IMR-90 (cell line): ENCODE results near the gene IKZF3. TPM values are rescaled to one million over a fixed set of nuclear protein-coding genes. Genes with fewer than 3 reads are reported as not detected.

Experiments used
- ATAC-seq: fragments of 200-7000 bp; cut with Tn5 transposase; 2 replicates; pipeline ENCODE4 v1.9.1; 2020; ENCODE audit warnings: low read depth, mild to moderate bottlenecking, moderate library complexity
- BruUV-seq: library from RNA; stranded (reverse); fragments of 400-500 nt; replicated peaks from 2 replicates; lab custom pipeline; 2021; lab: Mats Ljungman, UMichigan
- CTCF ChIA-PET: fragments of 300-600 bp; formaldehyde crosslinking; extraction: SDS; loops from one replicate; lab custom pipeline; 2021; ENCODE audit warnings: antibody characterized with exemption; lab: Yijun Ruan, JAX
- POLR2A ChIA-PET: fragments of 300-600 bp; sonication (Branson Sonifier 250); formaldehyde crosslinking; loops from one replicate; lab custom pipeline; 2022; ENCODE audit warnings: antibody characterized with exemption; ENCODE audit not compliant: unreplicated experiment; lab: Charles Lee
- DNase-seq: peaks from one replicate; pipeline ENCODE4 v3.0.0; 2013
- H2AFZ ChIP-seq: replicated peaks from 2 replicates; pipeline ENCODE3; 2013; ENCODE audit warnings: low read length, mild to moderate bottlenecking; ENCODE audit not compliant: poor library complexity
- H2AK5ac ChIP-seq: 2 replicates; pipeline ENCODE4 v1.6.1; 2013; ENCODE audit warnings: low read depth, low read length, inconsistent platforms
- H2AK9ac ChIP-seq: replicated peaks from 2 replicates; pipeline ENCODE3; 2013; ENCODE audit warnings: mild to moderate bottlenecking, low read depth, low read length, moderate library complexity; ENCODE audit not compliant: poor library complexity
- H2BK120ac ChIP-seq: 2 replicates; pipeline ENCODE4 v1.6.1; 2013; ENCODE audit warnings: low read depth, low read length, inconsistent platforms
- H2BK15ac ChIP-seq: 3 replicates; pipeline ENCODE4 v1.6.1; 2013; ENCODE audit warnings: low read depth, low read length, inconsistent platforms
- H2BK20ac ChIP-seq: 2 replicates; pipeline ENCODE4 v1.6.1; 2013; ENCODE audit warnings: low read depth, mild to moderate bottlenecking, inconsistent platforms, low read length, moderate library complexity
- H2BK5ac ChIP-seq: 2 replicates; pipeline ENCODE4 v1.6.1; 2013; ENCODE audit warnings: mild to moderate bottlenecking, low read depth, low read length, inconsistent platforms; ENCODE audit not compliant: poor library complexity, severe bottlenecking
- H3K14ac ChIP-seq: replicated peaks from 2 replicates; pipeline ENCODE4 v1.6.1; 2013; ENCODE audit warnings: low read depth, low read length, inconsistent platforms
- H3K18ac ChIP-seq: 2 replicates; pipeline ENCODE4 v1.6.1; 2013; ENCODE audit warnings: low read depth, low read length, control low read depth
- H3K23ac ChIP-seq: 2 replicates; pipeline ENCODE4 v1.6.1; 2013; ENCODE audit warnings: low read depth, low read length, inconsistent platforms
- H3K27ac ChIP-seq: 2 replicates; pipeline ENCODE4 v1.5.1; 2013; ENCODE audit warnings: mild to moderate bottlenecking, control low read depth, low read length; ENCODE audit not compliant: insufficient read depth
- H3K27me3 ChIP-seq: 2 replicates; pipeline ENCODE4 v1.6.1; 2013; ENCODE audit warnings: low read length; ENCODE audit not compliant: control insufficient read depth, insufficient read depth
- H3K36me3 ChIP-seq: 2 replicates; pipeline ENCODE4 v1.6.1; 2013; ENCODE audit warnings: low read length, mixed read lengths; ENCODE audit not compliant: control insufficient read depth, insufficient read depth
- H3K4ac ChIP-seq: 2 replicates; pipeline ENCODE4 v1.6.1; 2013; ENCODE audit warnings: low read depth, low read length, inconsistent platforms
- H3K4me1 ChIP-seq: 2 replicates; pipeline ENCODE4 v1.6.1; 2013; ENCODE audit warnings: low read length, mixed read lengths; ENCODE audit not compliant: control insufficient read depth, insufficient read depth
- H3K4me2 ChIP-seq: 2 replicates; pipeline ENCODE4 v1.6.1; 2013; ENCODE audit warnings: low read depth, mild to moderate bottlenecking, control low read depth, low read length, moderate library complexity
- H3K4me3 ChIP-seq: 2 replicates; pipeline ENCODE4 v1.5.1; 2013; ENCODE audit warnings: low read depth, mild to moderate bottlenecking, control low read depth, low read length, moderate library complexity; ENCODE audit not compliant: insufficient read depth
- H3K56ac ChIP-seq: 2 replicates; pipeline ENCODE4 v1.6.1; 2013; ENCODE audit warnings: low read length, inconsistent platforms; ENCODE audit not compliant: insufficient read depth; ENCODE audit errors: extremely low read depth
- H3K79me1 ChIP-seq, 2 experiments: 2 replicates each; pipeline ENCODE4 v1.6.1; 2013; ENCODE audit warnings: low read length in 2 of 2, inconsistent platforms in 1 of 2, low read depth in 1 of 2
- H3K9ac ChIP-seq: 2 replicates; pipeline ENCODE4 v1.6.1; 2013; ENCODE audit warnings: low read depth, low read length, control low read depth
- H3K9me1 ChIP-seq: 2 replicates; pipeline ENCODE4 v1.6.1; 2013; ENCODE audit warnings: low read length, inconsistent platforms; ENCODE audit not compliant: insufficient read depth
- H3K9me3 ChIP-seq: 2 replicates; pipeline ENCODE4 v1.6.1; 2013; ENCODE audit warnings: low read length; ENCODE audit not compliant: control insufficient read depth, insufficient read depth
- H4K20me1 ChIP-seq: 2 replicates; pipeline ENCODE4 v1.6.1; 2013; ENCODE audit warnings: low read length, inconsistent platforms; ENCODE audit not compliant: insufficient read depth
- H4K5ac ChIP-seq: 2 replicates; pipeline ENCODE4 v1.6.1; 2013; ENCODE audit warnings: mild to moderate bottlenecking, low read depth, low read length, control low read depth
- H4K8ac ChIP-seq, 2 experiments: 2 replicates each; pipeline ENCODE4 v1.6.1; 2013; ENCODE audit warnings: low read depth in 2 of 2, low read length in 2 of 2, control low read depth in 1 of 2, inconsistent platforms in 1 of 2
- H4K91ac ChIP-seq: 2 replicates; pipeline ENCODE4 v1.6.1; 2013; ENCODE audit warnings: low read depth, low read length, inconsistent platforms; ENCODE audit not compliant: insufficient read depth
- BHLHE40 ChIP-seq: fragments of 150-350 bp; IDR thresholded peaks from 2 replicates; pipeline ENCODE4 v1.6.1; 2016; ENCODE audit warnings: mild to moderate bottlenecking, low read depth, low read length
- CEBPB ChIP-seq: IDR thresholded peaks from 2 replicates; pipeline ENCODE4 v1.6.1; 2012; ENCODE audit warnings: low read depth, low read length, improper control_type of control experiment
- CHD1 ChIP-seq: IDR thresholded peaks from 2 replicates; pipeline ENCODE4 v1.6.1; 2012; ENCODE audit warnings: low read depth, low read length, improper control_type of control experiment
- ELK1 ChIP-seq: fragments of 150-350 bp; IDR thresholded peaks from 2 replicates; pipeline ENCODE4 v1.6.1; 2016; ENCODE audit warnings: low read depth, mild to moderate bottlenecking, low read length, moderate library complexity, borderline replicate concordance
- FOS ChIP-seq: fragments of 150-350 bp; IDR thresholded peaks from 2 replicates; pipeline ENCODE4 v1.6.1; 2016; ENCODE audit warnings: low read depth, low read length
- MAFK ChIP-seq: IDR thresholded peaks from 2 replicates; pipeline ENCODE4 v1.6.1; 2012; ENCODE audit warnings: low read depth, low read length, improper control_type of control experiment
- MAZ ChIP-seq: IDR thresholded peaks from 2 replicates; pipeline ENCODE4 v1.6.1; 2012; ENCODE audit warnings: low read depth, mild to moderate bottlenecking, low read length, improper control_type of control experiment, moderate library complexity, borderline replicate concordance
- MXI1 ChIP-seq: IDR thresholded peaks from 2 replicates; pipeline ENCODE4 v1.6.1; 2012; ENCODE audit warnings: low read depth, mild to moderate bottlenecking, low read length, moderate library complexity, borderline replicate concordance
- NFE2L2 ChIP-seq: fragments of 150-350 bp; IDR thresholded peaks from 2 replicates; pipeline ENCODE4 v1.6.1; 2016; ENCODE audit warnings: low read depth, mild to moderate bottlenecking, low read length
- POLR2A ChIP-seq: IDR thresholded peaks from 2 replicates; pipeline ENCODE4 v1.6.1; 2012; ENCODE audit warnings: mild to moderate bottlenecking, low read depth, low read length
- RAD21 ChIP-seq: IDR thresholded peaks from 2 replicates; pipeline ENCODE4 v1.6.1; 2012; ENCODE audit warnings: low read length, improper control_type of control experiment
- RCOR1 ChIP-seq: IDR thresholded peaks from 2 replicates; pipeline ENCODE4 v1.6.1; 2012; ENCODE audit warnings: mild to moderate bottlenecking, low read length, improper control_type of control experiment; ENCODE audit not compliant: insufficient replicate concordance
- RFX5 ChIP-seq: IDR thresholded peaks from 2 replicates; pipeline ENCODE4 v1.8.0; 2012; ENCODE audit warnings: low read depth, mild to moderate bottlenecking, low read length, moderate library complexity
- SMC3 ChIP-seq: fragments of 150-350 bp; IDR thresholded peaks from 2 replicates; pipeline ENCODE4 v1.6.1; 2016; ENCODE audit warnings: low read depth, mild to moderate bottlenecking, antibody characterized with exemption, low read length, moderate library complexity
- USF2 ChIP-seq: fragments of 150-350 bp; IDR thresholded peaks from 2 replicates; pipeline ENCODE4 v1.6.1; 2017; ENCODE audit warnings: mild to moderate bottlenecking, antibody characterized with exemption, low read length, low read depth
- WGBS, 2 experiments: methylation state at CpG; one replicate each; pipeline versions ENCODE4 v1.1.5 to v1.1.7; 2013; ENCODE audit warnings: missing lambda C conversion rate in 2 of 2; ENCODE audit not compliant: insufficient read length in 1 of 2; ENCODE audit errors: extremely low coverage in 2 of 2; 5-methylcytosine and 5-hydroxymethylcytosine counted together
- dilution Hi-C: fragments of 300-500 bp; cut with HindIII; formaldehyde crosslinking; loops from one replicate; pipeline ENCODE4 v1.14.3; 2018; ENCODE audit warnings: low sequenced_read_pairs; ENCODE audit not compliant: unreplicated experiment
- in situ Hi-C: fragments of 300-500 bp; cut with MboI; formaldehyde crosslinking; loops from 3 replicates; pipeline ENCODE4 v1.14.3; 2019; ENCODE audit warnings: low sequenced_read_pairs, inconsistent platforms, mixed read lengths
- intact Hi-C: fragments of 100-400 bp; cut with micrococcal nuclease; formaldehyde crosslinking; loops from 2 replicates; pipeline ENCODE4 v1.10.0; 2022
- polyA plus RNA-seq, 3 experiments: library from polyadenylated mRNA; depleted of rRNA; stranded (reverse); fragments of >200 nt; gene quantifications; 2 replicates each; pipeline ENCODE4 v1.2.3, GENCODE V29; 2012; ENCODE audit warnings: low replicate concordance in 1 of 3
- total RNA-seq: library from RNA; depleted of rRNA; stranded (reverse); fragments of >200 nt; gene quantifications from 2 replicates; pipeline ENCODE4 v1.2.3, GENCODE V29; 2012
- TF ChIP-seq, protein P1 (sequence below): conservative IDR thresholded peaks from 2 replicates; pipeline ENCODE4 v1.5.1; 2012; ENCODE audit warnings: mild to moderate bottlenecking, low read depth, low read length, improper control_type of control experiment

Gene IKZF3
- total and polyA plus RNA-seq, 2 of the 4 experiments (the other 2 are of a cell fraction) = not detected

DNA sequence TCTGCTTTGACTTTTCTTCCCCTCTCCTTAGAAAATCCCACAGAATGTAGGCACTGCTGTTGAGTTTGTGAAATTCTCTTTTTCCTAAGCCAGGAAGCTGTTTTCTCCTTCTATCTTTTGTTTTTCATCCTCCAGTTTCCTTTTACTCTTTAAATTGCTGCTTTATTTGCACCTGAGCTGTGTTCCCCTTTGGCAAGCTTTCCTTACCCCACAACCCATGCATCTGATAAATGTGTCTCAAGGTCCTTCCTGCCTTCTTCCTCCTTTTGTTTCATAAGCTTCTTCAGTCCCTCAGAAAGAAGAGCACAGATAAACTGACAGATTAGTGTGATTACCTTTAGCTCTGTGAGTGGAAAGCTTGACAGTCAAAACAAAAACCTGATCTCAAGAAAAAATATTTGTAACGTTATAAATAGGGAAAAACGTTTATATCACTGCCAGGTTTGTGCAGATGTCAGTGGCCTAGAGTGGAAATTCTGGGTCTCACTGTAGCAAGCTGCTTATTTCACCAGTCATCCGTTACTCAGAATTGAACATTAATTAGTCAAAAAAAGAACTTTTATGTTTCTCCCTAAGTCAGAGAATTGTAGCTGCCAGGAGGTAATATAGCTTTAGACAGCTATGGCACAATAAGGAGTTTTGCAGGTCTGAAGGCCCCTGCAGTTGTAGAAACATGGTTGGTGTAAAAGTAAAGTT is 30.7 kb upstream of the IKZF3 start:
- Histone ChIP-seq H4K20me1 (no peaks in the 10 kb centered on the region), H3K79me1 (no peaks in the 10 kb centered on the region), H2AK5ac (no peak overlapping the region), H3K4me2 (no peak overlapping the region), H2AK9ac (no peak overlapping the region), H2BK5ac (no peak overlapping the region), H3K27ac (no peak overlapping the region), H3K36me3 (no peaks in the 10 kb centered on the region), H3K14ac (no peak overlapping the region), H2BK15ac (no peak overlapping the region), H3K27me3 (peaks cover 21% of the 10 kb centered on the region), H3K4me3 (no peak overlapping the region), H2BK120ac (no peak overlapping the region), H3K4ac (no peak overlapping the region), H4K91ac (no peak overlapping the region), H2BK20ac (no peak overlapping the region), H3K4me1 (no peaks in the 10 kb centered on the region), H3K9ac (no peak overlapping the region), H3K9me1 (no peaks in the 10 kb centered on the region), H3K9me3 (no peaks in the 10 kb centered on the region; the same call in 1 of the 2 replicates), H4K8ac (no peak overlapping the region), H2AFZ (no peak overlapping the region), H3K23ac (no peak overlapping the region), H4K5ac (no peak overlapping the region), H3K56ac (no peak overlapping the region), H3K18ac (no peak overlapping the region)
- in situ Hi-C loops = no loop called here
- CTCF ChIA-PET = no interaction called here
- intact Hi-C loops = no loop called here
- BruUV-seq = no TSS peak
- POLR2A ChIA-PET = no interaction called here
- no peak for ATAC-seq
- dilution Hi-C loops = no loop called here
- no CpG with 5 or more reads among the region's 3 CpGs for WGBS, 2 experiments
- no peak for TF ChIP-seq ELK1
- TF ChIP-seq BHLHE40 = no peak
- no peak for TF ChIP-seq RCOR1
- TF ChIP-seq POLR2A = no peak
- no peak for TF ChIP-seq NFE2L2
- no peak for TF ChIP-seq RAD21
- no peak for TF ChIP-seq SMC3
- TF ChIP-seq USF2 = no peak
- no peak for TF ChIP-seq MAZ
- TF ChIP-seq MAFK = no peak
- no peak for TF ChIP-seq CEBPB
- TF ChIP-seq FOS = no peak
- no peak for TF ChIP-seq CHD1
- no peak for TF ChIP-seq RFX5
- TF ChIP-seq MXI1 = no peak
- TF ChIP-seq, protein P1, sequence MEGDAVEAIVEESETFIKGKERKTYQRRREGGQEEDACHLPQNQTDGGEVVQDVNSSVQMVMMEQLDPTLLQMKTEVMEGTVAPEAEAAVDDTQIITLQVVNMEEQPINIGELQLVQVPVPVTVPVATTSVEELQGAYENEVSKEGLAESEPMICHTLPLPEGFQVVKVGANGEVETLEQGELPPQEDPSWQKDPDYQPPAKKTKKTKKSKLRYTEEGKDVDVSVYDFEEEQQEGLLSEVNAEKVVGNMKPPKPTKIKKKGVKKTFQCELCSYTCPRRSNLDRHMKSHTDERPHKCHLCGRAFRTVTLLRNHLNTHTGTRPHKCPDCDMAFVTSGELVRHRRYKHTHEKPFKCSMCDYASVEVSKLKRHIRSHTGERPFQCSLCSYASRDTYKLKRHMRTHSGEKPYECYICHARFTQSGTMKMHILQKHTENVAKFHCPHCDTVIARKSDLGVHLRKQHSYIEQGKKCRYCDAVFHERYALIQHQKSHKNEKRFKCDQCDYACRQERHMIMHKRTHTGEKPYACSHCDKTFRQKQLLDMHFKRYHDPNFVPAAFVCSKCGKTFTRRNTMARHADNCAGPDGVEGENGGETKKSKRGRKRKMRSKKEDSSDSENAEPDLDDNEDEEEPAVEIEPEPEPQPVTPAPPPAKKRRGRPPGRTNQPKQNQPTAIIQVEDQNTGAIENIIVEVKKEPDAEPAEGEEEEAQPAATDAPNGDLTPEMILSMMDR = no peak
- DNase-seq = no peak
